Mammary epithelial cell (primary cell): ENCODE data around the gene MDGA2.

Experiments used
- CTCF ChIP-seq, 2 donors: IDR thresholded peaks in 1 of 2; conservative IDR thresholded peaks in 1 of 2; 2 replicates each; pipeline ENCODE4 v1.5.1; 2011 to 2012; ENCODE audit warnings: inconsistent platforms in 2 of 2, low read length in 2 of 2, mild to moderate bottlenecking in 2 of 2, control low read depth in 1 of 2, low read depth in 1 of 2; ENCODE audit not compliant: insufficient read depth in 1 of 2; ENCODE audit errors: extremely low read depth in 1 of 2
- EZH2 ChIP-seq: IDR thresholded peaks from 2 replicates; pipeline ENCODE4 v1.6.1; 2012; ENCODE audit warnings: low read length, inconsistent platforms, borderline replicate concordance

DNA sequence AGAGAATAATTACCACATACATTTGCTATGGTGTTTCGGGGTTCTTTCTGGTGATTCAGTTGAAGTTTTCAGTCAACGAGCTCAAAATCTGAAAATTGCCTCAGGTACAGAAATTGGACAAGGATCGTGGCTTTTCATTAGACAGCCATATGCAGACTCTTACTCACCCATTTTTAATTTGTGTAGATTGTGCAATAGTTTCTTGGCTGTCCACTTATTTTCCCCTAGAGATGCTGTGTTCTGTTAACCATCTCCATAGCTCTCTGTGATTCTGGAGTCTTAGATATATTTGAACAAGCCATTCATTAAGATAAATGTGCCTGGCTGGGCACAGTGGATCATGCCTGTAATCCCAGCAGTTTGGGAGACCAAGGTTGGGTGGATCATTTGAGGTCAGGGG is 526.7 kb downstream of the MDGA2 start:
- TF ChIP-seq CTCF (conservative IDR thresholded peaks at IDR 0.05 in 1 of 2, IDR thresholded peaks at IDR 0.05 in 1 of 2; ENCODE audit: extremely low read depth in 1 of 2, insufficient read depth in 1 of 2, low read depth in 1 of 2, low read length in 2 of 2), result no peak
- TF ChIP-seq EZH2, result no peak
